ENCODE results near the gene CSKMT. TPM values are rescaled to one million over a fixed set of nuclear protein-coding genes. Genes with fewer than 3 reads are reported as not detected.

The CSKMT gene
- total RNA-seq, 1 experiment from 2014 or later = 49.2 TPM

GRCh38 chr11:62647609-62648005 is 17.5 kb upstream of the CSKMT start:
- Mint-ChIP-seq H3K27ac (no peak overlapping the region), H3K9me3 (no peaks in the 10 kb centered on the region), H3K27me3 (ENCODE audit: low read depth) (no peaks in the 10 kb centered on the region), H3K4me1 (peaks cover 11 to 13% of the 10 kb centered on the region in 2 experiments), H3K4me3 (peak overlapping the region in 1 of 2 experiments; percentile 55; a peak in 3 of 5 replicates), H3K36me3 (ENCODE audit: insufficient read depth in 1 of 3, low read depth in 3 of 3) (peaks cover 14 to 44% (median 27%) of the 10 kb centered on the region in 3 experiments)
- WGBS (ENCODE audit: extremely low coverage, insufficient read length, low lambda C conversion rate) = no CpG with 5 or more reads among the region's 6 CpGs
- H2AK5ac ChIP-seq (ENCODE audit: insufficient read length, low read length) = no peak overlapping the region
- no peak overlapping the region for H2AFZ ChIP-seq (ENCODE audit: low read length)
- no peaks in the 10 kb centered on the region for H3K9me3 ChIP-seq (ENCODE audit: control insufficient read depth, low read depth, low read length)
- H3K23ac ChIP-seq (ENCODE audit: insufficient read length, low read depth, low read length) = no peak overlapping the region
- H4K5ac ChIP-seq (ENCODE audit: insufficient read length, low read depth, low read length) = no peak overlapping the region
- peaks cover 13% of the 10 kb centered on the region; the same call in 1 of the 2 replicates for H3K79me2 ChIP-seq (ENCODE audit: insufficient read depth, low read length)
- H3K27ac ChIP-seq (ENCODE audit: insufficient read length, low read depth, low read length) = no peak overlapping the region
- H3K18ac ChIP-seq (ENCODE audit: insufficient read length, low read depth, low read length) = no peak overlapping the region
- no peaks in the 10 kb centered on the region for H3K27me3 ChIP-seq (ENCODE audit: insufficient read depth, low read length)
- TF ChIP-seq CTCF (conservative IDR thresholded peaks at IDR 0.05) = no peak
- peaks cover 9% of the 10 kb centered on the region for H3K23me2 ChIP-seq (ENCODE audit: insufficient read length, low read depth, low read length, poor library complexity, severe bottlenecking)
- H4K8ac ChIP-seq (replicated peaks; ENCODE audit: insufficient read length, low read depth, low read length) = no peak overlapping the region
- H2BK12ac ChIP-seq (ENCODE audit: insufficient read length, low read depth, low read length) = no peak overlapping the region
- no peak overlapping the region for H2BK15ac ChIP-seq (ENCODE audit: low read depth, low read length)
- no peaks in the 10 kb centered on the region for H4K20me1 ChIP-seq (ENCODE audit: control insufficient read depth, insufficient read depth, insufficient read length)
- no peak overlapping the region for H3K56ac ChIP-seq (ENCODE audit: insufficient read length, low read depth, low read length)
- no peak overlapping the region for H3K14ac ChIP-seq (ENCODE audit: insufficient read depth, low read length)
- no peak overlapping the region for H3T11ph ChIP-seq (ENCODE audit: low read length)
- DNase-seq = no peak
- H3K4me1 ChIP-seq (ENCODE audit: insufficient read depth, low read length) = peaks cover 3% of the 10 kb centered on the region; the same call in 1 of the 2 replicates
- H3K4ac ChIP-seq (ENCODE audit: low read depth, low read length) = no peak overlapping the region
- H2BK20ac ChIP-seq (ENCODE audit: low read depth, low read length, poor library complexity, severe bottlenecking) = no peak overlapping the region
- no peaks in the 10 kb centered on the region for H3K79me1 ChIP-seq (ENCODE audit: insufficient read depth, low read depth, low read length, poor library complexity, severe bottlenecking)
- H2BK120ac ChIP-seq (ENCODE audit: low read depth, low read length, poor library complexity, severe bottlenecking) = no peak overlapping the region
- no peak overlapping the region for H3K9ac ChIP-seq (ENCODE audit: extremely low read depth, insufficient read length, low read length)
- H2BK5ac ChIP-seq (ENCODE audit: insufficient read length, low read length) = no peak overlapping the region
- H3K4me2 ChIP-seq (ENCODE audit: insufficient read depth, insufficient read length, low read length) = no peak overlapping the region
- H4K91ac ChIP-seq (ENCODE audit: insufficient read length, low read depth, low read length) = no peak overlapping the region
